Muscle of arm (tissue), 14 donors: Measurements from ENCODE around the gene CD3D. TPM values are rescaled to one million over a fixed set of nuclear protein-coding genes. Genes with fewer than 3 reads are reported as not detected.

ENCODE experiments used
- DNase-seq: peaks from one replicate; pipeline ENCODE4 v3.0.0-alpha.2; 2013
- long read RNA-seq, 11 donors: transcript quantifications; one replicate each; lab custom pipeline, GENCODE V29; 2026
- polyA plus RNA-seq, 12 donors: library from polyadenylated mRNA; unstranded; fragments of 120-200 nt; gene quantifications; one replicate each; pipeline ENCODE4 v1.2.1, GENCODE V29; 2013; ENCODE audit not compliant: insufficient read length in 12 of 12

Gene CD3D
- polyA plus RNA-seq, result 1 to 10 TPM in 2 of 12 donors, under 1 TPM in 3, not detected in 7; 0.41 to 4.4 (median 0.82) TPM
- long read RNA-seq, donor 1, result 0 reads
- long read RNA-seq, donor 2, partial matches to known transcripts, result 0 of 6 reads
- long read RNA-seq, donor 2, other reads (novel, unspliced or antisense), result 0 of 6 reads
- long read RNA-seq, donor 3, partial matches to known transcripts, result 0 of 3 reads
- long read RNA-seq, donor 3, other reads (novel, unspliced or antisense), result 0 of 3 reads
- long read RNA-seq, donor 4, partial matches to known transcripts, result 0 of 1 reads
- long read RNA-seq, donor 4, other reads (novel, unspliced or antisense), result 0 of 1 reads
- long read RNA-seq, donor 5, result 0 reads
- long read RNA-seq, donor 6, result 0 reads
- long read RNA-seq, donor 7, result 0 reads
- long read RNA-seq, donor 8, result 0 reads
- long read RNA-seq, donor 9, partial matches to known transcripts, result 0 of 3 reads
- long read RNA-seq, donor 9, other reads (novel, unspliced or antisense), result 0 of 3 reads
- long read RNA-seq, donor 10, result 0 reads
- long read RNA-seq, donor 11, result 0 reads

- DNase-seq, result no peak
These were observed at the start of gene CD3D for GRCh38 chr11:118342503-118343161. TSS of gene CD3D (minus strand) at chr11:118342705. CDS start at chr11:118342607, 98 bp downstream.

GRCh38 chr11:118383657-118384056 lies 41.2 kb upstream of the CD3D start:
- no peak for DNase-seq

GRCh38 chr11:118382954-118383353 lies 40.4 kb upstream of the CD3D start:
- no peak for DNase-seq

- no peak for DNase-seq
These were observed 38.1 kb upstream of the CD3D start for GRCh38 chr11:118380571-118380970.

GRCh38 chr11:118379497-118379896 lies 37.0 kb upstream of the CD3D start:
- no peak for DNase-seq

GRCh38 chr11:118375978-118376377 lies 33.5 kb upstream of the CD3D start:
- no peak for DNase-seq

GRCh38 chr11:118374729-118375128 lies 32.2 kb upstream of the CD3D start:
- DNase-seq, result no peak

- no peak for DNase-seq
These were observed 31.4 kb upstream of the CD3D start for GRCh38 chr11:118373871-118374270.

- no peak for DNase-seq
These were observed 30.8 kb upstream of the CD3D start for GRCh38 chr11:118373263-118373662.

GRCh38 chr11:118370774-118371173 lies 28.3 kb upstream of the CD3D start:
- no peak for DNase-seq

GRCh38 chr11:118366287-118366686 lies 23.8 kb upstream of the CD3D start:
- no peak for DNase-seq

GRCh38 chr11:118364956-118365615 lies 22.6 kb upstream of the CD3D start:
- DNase-seq, result no peak

GRCh38 chr11:118359295-118359958 lies 16.9 kb upstream of the CD3D start, which contains the start of gene UBE4A:
TSS of gene UBE4A (plus strand) at chr11:118359600. CDS start at chr11:118365081, 5,481 bp downstream.
- peak; percentile 95 for DNase-seq

- DNase-seq, result no peak
These were observed 15.6 kb upstream of the CD3D start for GRCh38 chr11:118358071-118358470.

- peak; percentile 23 for DNase-seq
These were observed 10.7 kb upstream of the CD3D start for GRCh38 chr11:118353084-118353710.

- no peak for DNase-seq
These were observed 7.0 kb upstream of the CD3D start for GRCh38 chr11:118349475-118349874.

- no peak for DNase-seq
These were observed 1.5 kb upstream of the CD3D start, which contains the start of gene CD3G for GRCh38 chr11:118343981-118344515. TSS of gene CD3G (plus strand) at chr11:118344344. CDS start at chr11:118344424, 80 bp downstream.

- no peak for DNase-seq
These were observed 743 bp upstream of the CD3D start for GRCh38 chr11:118343248-118343647.

- DNase-seq, result no peak
These were observed 553 bp downstream of the CD3D start for GRCh38 chr11:118341815-118342489.

- no peak for DNase-seq
These were observed 1.2 kb downstream of the CD3D start for GRCh38 chr11:118341261-118341660.
